ENCODE measurements around the gene IL6.
"Not testable (repeated sequence)": the region's sequence is repeated elsewhere in the genome, so short reads cannot be mapped to it uniquely, and the experiment has no call there.

Gene IL6

GRCh38 chr7:22765609-22766008 is 38.6 kb downstream of the IL6 start:
- Mint-ChIP-seq H3K36me3 (ENCODE audit: low read depth) (no peaks in the 10 kb centered on the region), H3K4me3 (no peak overlapping the region), H3K27me3 (ENCODE audit: low read depth) (no peaks in the 10 kb centered on the region), H3K27ac (no peak overlapping the region), H3K4me1 (no peaks in the 10 kb centered on the region), H3K9me3 (peaks cover 3% of the 10 kb centered on the region)
- TF ChIP-seq CTCF (IDR thresholded peaks at IDR 0.05; ENCODE audit: unreplicated experiment in 3 of 3): no peak

- no peak for TF ChIP-seq CTCF (IDR thresholded peaks at IDR 0.05; ENCODE audit: unreplicated experiment in 3 of 3)
- no peak overlapping the region for H3K4me3 Mint-ChIP-seq
- H3K9me3 Mint-ChIP-seq: peaks cover 3% of the 10 kb centered on the region
- no peak overlapping the region for H3K27ac Mint-ChIP-seq
- H3K4me1 Mint-ChIP-seq: no peaks in the 10 kb centered on the region
- H3K27me3 Mint-ChIP-seq (ENCODE audit: low read depth): no peaks in the 10 kb centered on the region
- H3K36me3 Mint-ChIP-seq (ENCODE audit: low read depth): no peaks in the 10 kb centered on the region
These were observed 44.3 kb downstream of the IL6 start for GRCh38 chr7:22771194-22771871.

- no peak overlapping the region for H3K27ac Mint-ChIP-seq
- no peaks in the 10 kb centered on the region for H3K27me3 Mint-ChIP-seq (ENCODE audit: low read depth)
- no peaks in the 10 kb centered on the region for H3K36me3 Mint-ChIP-seq (ENCODE audit: low read depth)
- TF ChIP-seq CTCF (IDR thresholded peaks at IDR 0.05; ENCODE audit: unreplicated experiment in 3 of 3): no peak
- H3K4me1 Mint-ChIP-seq: no peaks in the 10 kb centered on the region
- H3K4me3 Mint-ChIP-seq: no peak overlapping the region
- H3K9me3 Mint-ChIP-seq: peaks cover 3% of the 10 kb centered on the region
These were observed 44.9 kb downstream of the IL6 start for GRCh38 chr7:22771872-22772228.

GRCh38 chr7:22772885-22773284 is 45.9 kb downstream of the IL6 start:
- Mint-ChIP-seq H3K27me3 (ENCODE audit: low read depth) (no peaks in the 10 kb centered on the region), H3K4me1 (no peaks in the 10 kb centered on the region), H3K27ac (no peak overlapping the region), H3K9me3 (no peaks in the 10 kb centered on the region), H3K4me3 (no peak overlapping the region), H3K36me3 (ENCODE audit: low read depth) (no peaks in the 10 kb centered on the region)
- TF ChIP-seq CTCF (IDR thresholded peaks at IDR 0.05; ENCODE audit: unreplicated experiment in 3 of 3): no peak

- no peak overlapping the region for H3K4me3 Mint-ChIP-seq
These were observed 50.0 kb downstream of the IL6 start for GRCh38 chr7:22776964-22777363.

GRCh38 chr7:22779730-22780323 is 52.8 kb downstream of the IL6 start:
- H3K27me3 Mint-ChIP-seq (ENCODE audit: low read depth); H3K4me3 Mint-ChIP-seq; H3K27ac Mint-ChIP-seq; H3K9me3 Mint-ChIP-seq; H3K4me1 Mint-ChIP-seq; H3K36me3 Mint-ChIP-seq (ENCODE audit: low read depth): not testable (repeated sequence)

More at GRCh38 chr7:22776964-22777363, 50.0 kb downstream of the IL6 start:
- TF ChIP-seq CTCF (IDR thresholded peaks at IDR 0.05; ENCODE audit: unreplicated experiment in 3 of 3): no peak
- Mint-ChIP-seq H3K36me3 (ENCODE audit: low read depth) (no peaks in the 10 kb centered on the region), H3K27ac (no peak overlapping the region), H3K27me3 (ENCODE audit: low read depth) (no peaks in the 10 kb centered on the region), H3K4me1 (peaks cover 6% of the 10 kb centered on the region), H3K9me3 (no peaks in the 10 kb centered on the region)

Measured in nephron (organoid).